ENCODE measurements around the gene ASPM.
"Not testable (repeated sequence)": the region's sequence is repeated elsewhere in the genome, so short reads cannot be mapped to it uniquely, and the experiment has no call there.

The ASPM gene

DNA sequence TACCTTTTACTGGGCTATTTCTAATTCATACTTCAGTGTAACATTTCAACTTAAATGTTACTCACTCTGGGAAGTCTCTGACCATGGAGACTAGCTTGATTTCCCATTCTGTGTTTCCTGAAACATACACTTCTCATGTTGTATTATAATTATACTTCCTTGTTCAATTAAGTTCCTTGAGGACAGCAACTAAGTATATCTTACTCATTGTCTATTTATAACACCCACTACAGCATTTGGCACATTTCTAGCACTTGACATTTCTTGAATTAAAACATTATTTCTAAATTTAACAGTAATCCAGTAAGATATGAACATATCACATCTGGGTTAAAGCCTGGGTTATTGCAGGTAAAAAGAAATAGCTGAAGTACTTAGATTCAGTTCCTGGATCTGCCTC, 47.0 kb downstream of the ASPM start:
- Histone ChIP-seq H3K4me3 (ENCODE audit: low read depth, low read length) (no peak overlapping the region), H3K4me1 (no peaks in the 10 kb centered on the region)

DNA sequence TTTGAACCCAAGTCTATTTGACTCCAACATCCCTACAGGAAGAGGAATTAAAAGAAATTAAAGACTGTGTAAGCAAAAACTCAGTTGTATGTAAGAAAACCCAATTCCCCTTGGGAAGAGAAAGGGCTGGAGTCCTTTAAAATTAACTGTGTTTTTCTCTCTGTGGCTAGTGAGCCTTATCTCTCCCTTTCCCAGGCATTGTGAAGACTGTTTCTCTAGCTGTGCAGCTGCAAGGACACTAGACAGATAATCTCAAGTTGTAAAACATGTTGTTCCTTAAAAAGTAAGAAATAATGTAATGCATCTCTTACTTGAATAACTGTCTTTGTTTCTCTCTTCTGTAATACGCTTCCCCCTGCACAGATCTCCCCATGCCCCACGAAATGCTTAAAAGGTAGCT, 49.5 kb downstream of the ASPM start:
- not testable (repeated sequence) for H3K27me3 ChIP-seq; DNase-seq; H3K9me3 ChIP-seq; H3K4me3 ChIP-seq (ENCODE audit: low read depth, low read length); H3K4me1 ChIP-seq
- peaks cover 28% of the 10 kb centered on the region for H3K36me3 ChIP-seq

More for the DNA sequence above, 47.0 kb downstream of the ASPM start:
- no peaks in the 10 kb centered on the region for H3K27me3 ChIP-seq
- TF ChIP-seq, protein P1, sequence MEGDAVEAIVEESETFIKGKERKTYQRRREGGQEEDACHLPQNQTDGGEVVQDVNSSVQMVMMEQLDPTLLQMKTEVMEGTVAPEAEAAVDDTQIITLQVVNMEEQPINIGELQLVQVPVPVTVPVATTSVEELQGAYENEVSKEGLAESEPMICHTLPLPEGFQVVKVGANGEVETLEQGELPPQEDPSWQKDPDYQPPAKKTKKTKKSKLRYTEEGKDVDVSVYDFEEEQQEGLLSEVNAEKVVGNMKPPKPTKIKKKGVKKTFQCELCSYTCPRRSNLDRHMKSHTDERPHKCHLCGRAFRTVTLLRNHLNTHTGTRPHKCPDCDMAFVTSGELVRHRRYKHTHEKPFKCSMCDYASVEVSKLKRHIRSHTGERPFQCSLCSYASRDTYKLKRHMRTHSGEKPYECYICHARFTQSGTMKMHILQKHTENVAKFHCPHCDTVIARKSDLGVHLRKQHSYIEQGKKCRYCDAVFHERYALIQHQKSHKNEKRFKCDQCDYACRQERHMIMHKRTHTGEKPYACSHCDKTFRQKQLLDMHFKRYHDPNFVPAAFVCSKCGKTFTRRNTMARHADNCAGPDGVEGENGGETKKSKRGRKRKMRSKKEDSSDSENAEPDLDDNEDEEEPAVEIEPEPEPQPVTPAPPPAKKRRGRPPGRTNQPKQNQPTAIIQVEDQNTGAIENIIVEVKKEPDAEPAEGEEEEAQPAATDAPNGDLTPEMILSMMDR (IDR thresholded peaks at IDR 0.05; ENCODE audit: low read depth, low read length): no peak
- DNase-seq: no peak
- peaks cover 35% of the 10 kb centered on the region for H3K36me3 ChIP-seq
- no peaks in the 10 kb centered on the region for H3K9me3 ChIP-seq

DNA sequence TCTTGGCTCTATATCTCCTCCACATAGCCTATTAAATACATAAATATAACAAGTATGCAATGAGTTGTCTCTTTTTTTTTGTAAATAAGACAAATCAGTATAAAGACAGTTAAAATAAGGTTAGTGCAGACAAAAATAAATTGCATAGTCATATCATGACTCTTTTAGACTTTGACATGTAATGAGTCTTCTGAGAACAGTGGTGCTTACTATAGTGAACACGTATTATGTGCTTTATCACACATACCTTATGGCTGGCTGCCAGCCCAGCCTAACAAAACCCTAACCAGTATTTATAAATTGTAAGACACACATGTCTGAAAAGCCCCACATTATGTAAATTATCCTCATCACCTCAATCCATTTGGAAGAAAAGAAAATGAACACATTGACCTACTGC, 50.3 kb downstream of the ASPM start:
- TF ChIP-seq, protein P1 (IDR thresholded peaks at IDR 0.05; ENCODE audit: low read depth, low read length): no peak
- Histone ChIP-seq H3K27me3 (no peaks in the 10 kb centered on the region), H3K4me1 (no peaks in the 10 kb centered on the region), H3K4me3 (ENCODE audit: low read depth, low read length) (no peak overlapping the region), H3K36me3 (peaks cover 25% of the 10 kb centered on the region), H3K9me3 (no peaks in the 10 kb centered on the region)
- no peak for DNase-seq

DNA sequence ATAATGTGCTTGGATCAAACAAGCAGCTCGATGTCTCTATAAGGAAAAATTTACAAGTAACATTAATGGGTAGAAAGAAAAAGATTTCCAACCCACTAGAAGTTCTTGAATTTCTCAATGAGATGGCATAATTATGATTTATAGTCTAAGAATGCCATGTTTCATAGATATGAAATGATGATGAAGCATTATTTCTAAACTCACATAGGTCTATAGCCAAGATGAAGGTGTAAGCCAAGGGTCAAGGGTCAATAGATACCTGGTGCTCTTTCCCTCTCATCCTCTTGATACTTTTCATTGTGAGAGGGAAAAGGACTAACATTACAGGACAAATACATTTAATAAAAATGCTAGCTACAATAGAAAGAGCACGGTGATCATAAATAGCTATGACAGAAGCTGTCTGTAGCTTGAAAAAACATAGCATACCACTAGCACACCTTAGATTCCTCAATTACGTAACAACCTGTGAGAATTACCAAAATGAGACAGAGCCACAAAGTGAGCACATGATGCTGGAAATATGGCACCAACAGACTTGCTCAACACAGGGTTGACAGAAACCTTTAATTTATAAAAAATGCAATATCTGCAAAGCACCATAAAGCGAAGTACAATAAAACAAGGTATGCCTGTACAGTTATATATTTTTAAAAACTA, 53.1 kb downstream of the ASPM start:
- no peaks in the 10 kb centered on the region for H3K9me3 ChIP-seq
- no peaks in the 10 kb centered on the region for H3K4me1 ChIP-seq
- peaks cover 44% of the 10 kb centered on the region for H3K36me3 ChIP-seq
- TF ChIP-seq, protein P1 (IDR thresholded peaks at IDR 0.05; ENCODE audit: low read depth, low read length): no peak
- no peak for DNase-seq
- H3K27me3 ChIP-seq: no peaks in the 10 kb centered on the region
- H3K4me3 ChIP-seq (ENCODE audit: low read depth, low read length): no peak overlapping the region

DNA sequence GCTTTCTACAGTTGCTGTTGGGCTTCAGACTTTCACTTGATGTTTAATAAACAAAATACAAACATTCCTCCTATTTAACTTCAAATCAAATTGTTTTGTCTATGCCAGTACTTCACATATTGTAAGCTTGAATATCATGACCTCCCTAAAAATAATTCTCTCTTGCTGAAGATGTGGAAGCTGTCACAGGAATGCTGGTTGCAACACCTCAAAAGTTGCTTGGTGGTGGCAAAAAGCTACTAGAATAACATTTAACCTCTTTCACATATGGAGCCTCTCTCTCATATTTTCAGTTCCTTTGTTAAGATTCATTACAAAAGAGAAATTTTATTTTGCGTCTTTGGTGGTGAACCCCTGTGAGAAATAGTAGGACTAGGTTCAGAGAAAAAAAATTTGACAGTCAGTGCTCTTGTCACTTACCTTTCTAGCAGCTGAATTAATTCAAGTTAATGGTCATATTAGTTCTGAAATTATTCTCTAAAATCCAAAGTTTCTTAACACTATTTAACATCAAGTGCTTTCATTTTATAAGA, 53.9 kb downstream of the ASPM start:
- Histone ChIP-seq H3K27me3 (no peaks in the 10 kb centered on the region), H3K4me1 (no peaks in the 10 kb centered on the region), H3K4me3 (ENCODE audit: low read depth, low read length) (no peak overlapping the region), H3K9me3 (no peaks in the 10 kb centered on the region), H3K36me3 (peaks cover 52% of the 10 kb centered on the region)
- DNase-seq: no peak
- TF ChIP-seq, protein P1 (IDR thresholded peaks at IDR 0.05; ENCODE audit: low read depth, low read length): no peak

DNA sequence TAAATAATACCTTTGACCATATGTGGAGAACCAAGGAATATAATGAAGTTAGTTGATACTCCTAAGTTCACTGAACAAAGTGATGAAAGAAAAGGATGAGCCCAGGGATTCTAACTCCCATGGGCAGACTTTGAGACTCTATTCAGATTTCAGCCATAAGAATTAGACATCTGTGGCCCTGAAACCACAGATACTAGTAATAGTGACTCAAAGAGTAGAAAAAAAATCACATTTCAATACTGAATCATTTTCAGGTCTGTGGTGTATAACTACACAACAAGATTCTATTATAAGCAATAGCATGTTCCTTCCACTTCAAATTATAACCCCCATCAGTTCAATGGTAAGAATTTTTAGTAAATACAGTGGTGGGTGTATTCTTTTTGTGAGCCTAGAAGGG, 63.0 kb downstream of the ASPM start:
- no peaks in the 10 kb centered on the region for H3K27me3 ChIP-seq
- no peaks in the 10 kb centered on the region for H3K4me1 ChIP-seq
- TF ChIP-seq, protein P1 (IDR thresholded peaks at IDR 0.05; ENCODE audit: low read depth, low read length): no peak
- peaks cover 62% of the 10 kb centered on the region for H3K36me3 ChIP-seq
- no peak overlapping the region for H3K4me3 ChIP-seq (ENCODE audit: low read depth, low read length)
- no peaks in the 10 kb centered on the region for H3K9me3 ChIP-seq
- DNase-seq: no peak

Measured in BE2C (cell line).